ENCODE data around the gene ENPP7.
A peak's percentile ranks its signal among the peaks of the same experiment; 100 is the strongest.

ENPP7 gene

GRCh38 chr17:79715943-79716797, 14.6 kb upstream of the ENPP7 start (continued):
- TF ChIP-seq ZNF148 (tag by site-specific recombination; IDR thresholded peaks at IDR 0.05; ENCODE audit: borderline replicate concordance) (no peak), ZNF585B (tag by site-specific recombination; IDR thresholded peaks at IDR 0.05) (no peak), ZBTB20 (tag by site-specific recombination; IDR thresholded peaks at IDR 0.05) (no peak), ZNF121 (tag by site-specific recombination; IDR thresholded peaks at IDR 0.05) (no peak), ZNF776 (tag by site-specific recombination; IDR thresholded peaks at IDR 0.05; ENCODE audit: borderline replicate concordance) (no peak), ZNF248 (tag by site-specific recombination; IDR thresholded peaks at IDR 0.05) (no peak), ZNF433 (tag by site-specific recombination; IDR thresholded peaks at IDR 0.05; ENCODE audit: low read depth) (no peak), TSHZ1 (tag by site-specific recombination; IDR thresholded peaks at IDR 0.05; ENCODE audit: borderline replicate concordance) (no peak), ZNF155 (tag by site-specific recombination; IDR thresholded peaks at IDR 0.05) (no peak), ZNF76 (tag by site-specific recombination; IDR thresholded peaks at IDR 0.05; ENCODE audit: borderline replicate concordance, low read depth) (no peak), ZNF580 (tag by site-specific recombination; IDR thresholded peaks at IDR 0.05) (no peak), OVOL3 (tag by site-specific recombination; IDR thresholded peaks at IDR 0.05) (no peak)

GRCh38 chr17:79720705-79721292, 9.9 kb upstream of the ENPP7 start:
- CTCF ChIA-PET: interaction anchor here (1.3 kb wide), 1 partner anchor 10 kb away, joined by 3 read pairs; no protein-coding TSS in a partner anchor
- POLR2A ChIA-PET: no interaction called here
- TF ChIP-seq ZNF645 (tag by site-specific recombination; IDR thresholded peaks at IDR 0.05) (no peak), ZNF24 (tag by site-specific recombination; IDR thresholded peaks at IDR 0.05) (no peak), ZBTB6 (tag by site-specific recombination; IDR thresholded peaks at IDR 0.05) (no peak), ZNF157 (tag by site-specific recombination; IDR thresholded peaks at IDR 0.05) (no peak), SP7 (tag by site-specific recombination; IDR thresholded peaks at IDR 0.05) (no peak), ZNF449 (tag by site-specific recombination; IDR thresholded peaks at IDR 0.05) (no peak; the same call in 1 of the 2 replicates), ZNF266 (tag by site-specific recombination; IDR thresholded peaks at IDR 0.05; ENCODE audit: low read depth) (no peak), PRDM6 (tag by site-specific recombination; IDR thresholded peaks at IDR 0.05) (no peak), ZNF423 (tag by site-specific recombination; IDR thresholded peaks at IDR 0.05) (peak; percentile 64), ZNF350 (tag by site-specific recombination; IDR thresholded peaks at IDR 0.05) (no peak), ZNF248 (tag by site-specific recombination; IDR thresholded peaks at IDR 0.05) (no peak), ZNF133 (tag by site-specific recombination; IDR thresholded peaks at IDR 0.05) (no peak)

More at GRCh38 chr17:79720705-79721292, 9.9 kb upstream of the ENPP7 start:
- Histone ChIP-seq H3K4me3 (ENCODE audit: low read depth, low read length) (no peak overlapping the region), H3K27ac (ENCODE audit: extremely low read depth, low read depth, low read length) (peak overlapping the region; percentile 58; the same call in 1 of the 2 replicates), H3K4me1 (ENCODE audit: control insufficient read depth, insufficient read depth, low read length) (peaks cover 3% of the 10 kb centered on the region; the same call in 1 of the 2 replicates), H3K9me3 (ENCODE audit: control insufficient read depth, insufficient read depth, low read depth, low read length) (no peaks in the 10 kb centered on the region), H3K36me3 (ENCODE audit: control insufficient read depth in 2 of 2, insufficient read depth in 1 of 2, low read length in 2 of 2) (no peaks in the 10 kb centered on the region)

All from HEK293 (cell line).